Mesangial cell (primary cell): Measurements from ENCODE around the gene LDLRAD4. TPM values are rescaled to one million over a fixed set of nuclear protein-coding genes. Genes with fewer than 3 reads are reported as not detected.

Experiments used
- total RNA-seq: library from RNA; depleted of rRNA; stranded (reverse); fragments of >200 nt; gene quantifications from 2 replicates; pipeline ENCODE4 v1.2.3, GENCODE V29; 2015

Gene LDLRAD4
- 2.4 and 2.5 TPM in 2 replicates for total RNA-seq

GRCh38 chr18:13218368-13218991 lies at the start of gene LDLRAD4:
Gene LDLRAD4, plus strand, starts transcription at chr18:13218760.

Other genes with a start within 250 kb of the LDLRAD4 start
- gene CEP192, start 227.4 kb upstream of the LDLRAD4 start, total RNA-seq = 13.2 and 20.5 TPM in 2 replicates